Spleen (tissue), 13 donors: ENCODE data around the gene HABP2. TPM values are rescaled to one million over a fixed set of nuclear protein-coding genes. Genes with fewer than 3 reads are reported as not detected.

ENCODE experiments used
- DNase-seq: peaks from one replicate; pipeline ENCODE4 v3.0.0-alpha.2; 2020
- H3K27ac ChIP-seq, 8 donors: fragments of 200-600 bp; sonication (generic) in 7 of 8; 1 replicate in 4 of 8; 2 replicates in 4 of 8; pipeline versions ENCODE4 v1.5.0 to v1.8.0; 2016 to 2021; ENCODE audit warnings: inconsistent platforms in 4 of 8, mild to moderate bottlenecking in 4 of 8, moderate library complexity in 1 of 8
- H3K27me3 ChIP-seq, 7 donors: fragments of 200-600 bp; sonication (generic) in 6 of 7; replicated peaks in 1 of 7; 1 replicate in 4 of 7; 2 replicates in 3 of 7; pipeline versions ENCODE4 v1.5.0 to v1.8.0; 2016 to 2021; ENCODE audit warnings: inconsistent platforms in 3 of 7, mild to moderate bottlenecking in 1 of 7
- H3K36me3 ChIP-seq, 6 donors: fragments of 200-600 bp; sonication (generic) in 5 of 6; 1 replicate in 4 of 6; 2 replicates in 2 of 6; pipeline versions ENCODE4 v1.5.0 to v1.8.0; 2016 to 2021; ENCODE audit warnings: inconsistent platforms in 2 of 6
- H3K4me1 ChIP-seq, 6 donors: fragments of 200-600 bp; sonication (generic) in 5 of 6; 1 replicate in 3 of 6; 2 replicates in 3 of 6; pipeline versions ENCODE4 v1.5.0 to v1.8.0; 2016 to 2021; ENCODE audit warnings: inconsistent platforms in 3 of 6
- H3K4me3 ChIP-seq, 8 donors: fragments of 200-600 bp; sonication (generic) in 7 of 8; 1 replicate in 4 of 8; 2 replicates in 4 of 8; pipeline versions ENCODE4 v1.5.0 to v1.8.0; 2016 to 2021; ENCODE audit warnings: inconsistent platforms in 4 of 8, mild to moderate bottlenecking in 4 of 8, moderate library complexity in 2 of 8
- H3K9me3 ChIP-seq, 8 donors: fragments of 200-600 bp; sonication (generic) in 7 of 8; 1 replicate in 4 of 8; 2 replicates in 4 of 8; pipeline versions ENCODE4 v1.5.0 to v1.8.0; 2016 to 2021; ENCODE audit warnings: inconsistent platforms in 4 of 8
- CTCF ChIP-seq, 11 experiments: fragments of 200-600 bp in 7 of 11; fragments of 450-650 bp in 4 of 11; sonication (generic) in 4 of 11; IDR thresholded peaks in 8 of 11; conservative IDR thresholded peaks in 3 of 11; 1 replicate in 7 of 11; 2 replicates in 4 of 11; pipeline versions ENCODE4 v1.4.0 to v1.8.0; 2016 to 2021; ENCODE audit warnings: antibody characterized with exemption in 11 of 11, inconsistent platforms in 4 of 11, mild to moderate bottlenecking in 1 of 11
- POLR2A ChIP-seq, 3 donors: fragments of 450-650 bp; IDR thresholded peaks; one replicate each; pipeline ENCODE4 v1.5.1; 2017; ENCODE audit warnings: antibody characterized with exemption in 3 of 3, mild to moderate bottlenecking in 1 of 3
- POLR2AphosphoS5 ChIP-seq, 3 donors: sonication (generic); formaldehyde crosslinking; IDR thresholded peaks; one replicate each; pipeline ENCODE4 v1.5.1; 2017; ENCODE audit warnings: antibody characterized with exemption in 3 of 3
- WGBS, 5 donors: extraction: QIAGEN DNeasy Blood & Tissue Kit in 3 of 5; methylation state at CpG; one replicate each; pipeline versions ENCODE4 v1.1.5 to v1.1.7; 2013 to 2018; 5-methylcytosine and 5-hydroxymethylcytosine counted together
- intact Hi-C: fragments of 100-400 bp; cut with DNase I; formaldehyde crosslinking; loops from one replicate; pipeline ENCODE4 v1.15.0; 2023; ENCODE audit warnings: low total_unique reads
- long read RNA-seq, 2 donors: transcript quantifications; one replicate each; lab custom pipeline, GENCODE V29; 2026
- polyA plus RNA-seq, 3 donors: library from polyadenylated mRNA; stranded (reverse); fragments of 200-250 nt; gene quantifications; one replicate each; pipeline ENCODE4 v1.2.1, GENCODE V29; 2013
- total RNA-seq, 7 donors: library from RNA; depleted of rRNA in 3 of 7; stranded (reverse); fragments of >200 nt in 3 of 7; fragmentation: NEBNext Ultra II Directional in 4 of 7; extraction: Animal tissue kit (Norgen Biotek cat#: 25700) in 4 of 7; gene quantifications; one replicate each; pipeline versions ENCODE4 v1.1.0 to v1.2.1, GENCODE V29; 2016 to 2021
- donor health status: healthy with polysubstance abuse.
- donor health status: DM: no; HTN: no; CAD: no; lungs with moderate emphysema.
- donor health status: DM: no; HTN: no; CAD: no.
- donor health status: Bipolar disorder and iron deficiency.
- donor health status: healthy.
- donor health status: DM: no; HTN: no; CAD: no.
- donor health status: DM: yes; HTN: yes; CAD: no.

HABP2 gene
- total RNA-seq (not detected), polyA plus RNA-seq (not detected)
- long read RNA-seq, donor 1, result 0 reads
- long read RNA-seq, donor 2, result 0 reads

GRCh38 chr10:113552701-113553100 is at the start of gene HABP2:
Gene HABP2, plus strand, starts transcription at chr10:113553053. Its CDS starts 69 bp downstream, at chr10:113553122.
- H3K36me3 ChIP-seq, result no peaks in the 10 kb centered on the region
- H3K27me3 ChIP-seq, result no peaks in the 10 kb centered on the region
- no peak for DNase-seq
- no peak within 1 kb of the TSS for H3K27ac ChIP-seq
- no peaks in the 10 kb centered on the region for H3K9me3 ChIP-seq
- peaks cover 0 to 11% (median 3%) of the 10 kb centered on the region in 6 donors for H3K4me1 ChIP-seq
- intact Hi-C loops, result no loop called here
- TF ChIP-seq POLR2AphosphoS5 (IDR thresholded peaks at IDR 0.05) (no peak), POLR2A (IDR thresholded peaks at IDR 0.05) (no peak), CTCF (IDR thresholded peaks at IDR 0.05 in 8 of 11, conservative IDR thresholded peaks at IDR 0.05 in 3 of 11) (no peak)
- 72 to 83% (median 78%) methylated on average over 3 of the region's 3 CpGs for WGBS, 5 donors
- no peak within 1 kb of the TSS for H3K4me3 ChIP-seq

- peaks cover 0 to 4% (median 0%) of the 10 kb centered on the region in 8 donors for H3K9me3 ChIP-seq
- no peak overlapping the region for H3K27ac ChIP-seq
- no peak overlapping the region for H3K4me3 ChIP-seq
- no peak for DNase-seq
- TF ChIP-seq POLR2AphosphoS5 (IDR thresholded peaks at IDR 0.05), result no peak
- no peak for TF ChIP-seq CTCF (IDR thresholded peaks at IDR 0.05 in 8 of 11, conservative IDR thresholded peaks at IDR 0.05 in 3 of 11)
- no peak for TF ChIP-seq POLR2A (IDR thresholded peaks at IDR 0.05)
- no peaks in the 10 kb centered on the region for H3K36me3 ChIP-seq
- H3K4me1 ChIP-seq, result peaks cover 0 to 6% (median 0%) of the 10 kb centered on the region in 6 donors
- no peaks in the 10 kb centered on the region for H3K27me3 ChIP-seq
- 69 to 78% (median 71%) methylated on average over 4 of the region's 4 CpGs for whole genome bisulfite sequencing, 5 donors
- intact Hi-C loops, result no loop called here
These were observed 48.9 kb upstream of the HABP2 start for GRCh38 chr10:113503930-113504329.

GRCh38 chr10:113504423-113504822 is 48.4 kb upstream of the HABP2 start:
- H3K9me3 ChIP-seq, result peaks cover 0 to 4% (median 0%) of the 10 kb centered on the region in 8 donors
- no peak overlapping the region for H3K27ac ChIP-seq
- H3K4me3 ChIP-seq, result no peak overlapping the region
- H3K4me1 ChIP-seq, result peaks cover 0 to under 1% (median 0%) of the 10 kb centered on the region in 6 donors
- no peaks in the 10 kb centered on the region for H3K27me3 ChIP-seq
- no peak for DNase-seq
- no peak for TF ChIP-seq CTCF (IDR thresholded peaks at IDR 0.05 in 8 of 11, conservative IDR thresholded peaks at IDR 0.05 in 3 of 11)
- no peaks in the 10 kb centered on the region for H3K36me3 ChIP-seq
- intact Hi-C loops, result no loop called here
- 68 to 90% (median 71%) methylated on average over 3 of the region's 3 CpGs for WGBS, 5 donors

GRCh38 chr10:113506476-113506875 is 46.4 kb upstream of the HABP2 start:
- no peak overlapping the region for H3K27ac ChIP-seq
- no peaks in the 10 kb centered on the region for H3K27me3 ChIP-seq
- 77 to 84% (median 79%) methylated on average over 2 of the region's 2 CpGs for WGBS, 5 donors
- DNase-seq, result no peak
- intact Hi-C loops, result no loop called here
- TF ChIP-seq CTCF (IDR thresholded peaks at IDR 0.05 in 8 of 11, conservative IDR thresholded peaks at IDR 0.05 in 3 of 11), result no peak
- no peak for TF ChIP-seq POLR2AphosphoS5 (IDR thresholded peaks at IDR 0.05)
- TF ChIP-seq POLR2A (IDR thresholded peaks at IDR 0.05), result no peak
- no peaks in the 10 kb centered on the region for H3K4me1 ChIP-seq
- no peak overlapping the region for H3K4me3 ChIP-seq
- peaks cover 0 to 14% (median 7%) of the 10 kb centered on the region in 8 donors for H3K9me3 ChIP-seq
- no peaks in the 10 kb centered on the region for H3K36me3 ChIP-seq
